ENCODE results near the gene RNF223. TPM values are rescaled to one million over a fixed set of nuclear protein-coding genes. Genes with fewer than 3 reads are reported as not detected.

RNF223 gene
- total RNA-seq, 1 donor: not detected

GRCh38 chr1:1049318-1050165 is 24.6 kb downstream of the RNF223 start:
- Histone ChIP-seq H3K27ac (ENCODE audit: low read depth, low read length) (no peak overlapping the region), H3K4me3 (ENCODE audit: insufficient read depth, low read length) (no peak overlapping the region), H3K4me2 (ENCODE audit: insufficient read depth, low read length) (no peak overlapping the region), H4K20me1 (ENCODE audit: insufficient read depth, low read length) (no peaks in the 10 kb centered on the region), H3K36me3 (ENCODE audit: insufficient read depth, low read length) (no peaks in the 10 kb centered on the region), H3K4me1 (ENCODE audit: insufficient read depth, low read length) (no peaks in the 10 kb centered on the region), H3K27me3 (ENCODE audit: insufficient read depth, low read length) (no peaks in the 10 kb centered on the region), H3K9me3 (ENCODE audit: low read depth, low read length) (no peaks in the 10 kb centered on the region), H3K79me2 (ENCODE audit: insufficient read depth, low read length) (no peaks in the 10 kb centered on the region), H2AFZ (ENCODE audit: low read length) (no peak overlapping the region)
- no peak for TF ChIP-seq CTCF (IDR thresholded peaks at IDR 0.05; ENCODE audit: extremely low read depth, low read depth, low read length)
- DNase-seq (ENCODE audit: insufficient read length, low spot score, missing footprints): no peak

- no peaks in the 10 kb centered on the region for H3K9me3 ChIP-seq (ENCODE audit: low read depth, low read length)
- no peaks in the 10 kb centered on the region for H3K4me1 ChIP-seq (ENCODE audit: insufficient read depth, low read length)
- no peak overlapping the region for H2AFZ ChIP-seq (ENCODE audit: low read length)
- H4K20me1 ChIP-seq (ENCODE audit: insufficient read depth, low read length): no peaks in the 10 kb centered on the region
- TF ChIP-seq CTCF (IDR thresholded peaks at IDR 0.05; ENCODE audit: extremely low read depth, low read depth, low read length): no peak
- H3K4me3 ChIP-seq (ENCODE audit: insufficient read depth, low read length): no peak overlapping the region
- H3K79me2 ChIP-seq (ENCODE audit: insufficient read depth, low read length): no peaks in the 10 kb centered on the region
- DNase-seq (ENCODE audit: insufficient read length, low spot score, missing footprints): no peak
- H3K4me2 ChIP-seq (ENCODE audit: insufficient read depth, low read length): no peak overlapping the region
- no peak overlapping the region for H3K27ac ChIP-seq (ENCODE audit: low read depth, low read length)
- no peaks in the 10 kb centered on the region for H3K27me3 ChIP-seq (ENCODE audit: insufficient read depth, low read length)
- no peaks in the 10 kb centered on the region for H3K36me3 ChIP-seq (ENCODE audit: insufficient read depth, low read length)
These were observed 25.3 kb downstream of the RNF223 start for GRCh38 chr1:1048765-1049164.

GRCh38 chr1:1047963-1048362 is 26.1 kb downstream of the RNF223 start:
- H3K9me3 ChIP-seq (ENCODE audit: low read depth, low read length): no peaks in the 10 kb centered on the region
- H3K27ac ChIP-seq (ENCODE audit: low read depth, low read length): no peak overlapping the region
- no peaks in the 10 kb centered on the region for H3K27me3 ChIP-seq (ENCODE audit: insufficient read depth, low read length)
- H3K4me3 ChIP-seq (ENCODE audit: insufficient read depth, low read length): no peak overlapping the region
- no peaks in the 10 kb centered on the region for H3K4me1 ChIP-seq (ENCODE audit: insufficient read depth, low read length)
- no peaks in the 10 kb centered on the region for H3K36me3 ChIP-seq (ENCODE audit: insufficient read depth, low read length)
- DNase-seq (ENCODE audit: insufficient read length, low spot score, missing footprints): no peak
- H3K79me2 ChIP-seq (ENCODE audit: insufficient read depth, low read length): no peaks in the 10 kb centered on the region
- H3K4me2 ChIP-seq (ENCODE audit: insufficient read depth, low read length): no peak overlapping the region
- no peak for TF ChIP-seq CTCF (IDR thresholded peaks at IDR 0.05; ENCODE audit: extremely low read depth, low read depth, low read length)
- H2AFZ ChIP-seq (ENCODE audit: low read length): no peak overlapping the region
- no peaks in the 10 kb centered on the region for H4K20me1 ChIP-seq (ENCODE audit: insufficient read depth, low read length)

GRCh38 chr1:1047407-1047806 is 26.7 kb downstream of the RNF223 start:
- no peak overlapping the region for H3K27ac ChIP-seq (ENCODE audit: low read depth, low read length)
- H3K4me1 ChIP-seq (ENCODE audit: insufficient read depth, low read length): no peaks in the 10 kb centered on the region
- no peaks in the 10 kb centered on the region for H3K79me2 ChIP-seq (ENCODE audit: insufficient read depth, low read length)
- H3K9me3 ChIP-seq (ENCODE audit: low read depth, low read length): no peaks in the 10 kb centered on the region
- H3K36me3 ChIP-seq (ENCODE audit: insufficient read depth, low read length): no peaks in the 10 kb centered on the region
- no peak for TF ChIP-seq CTCF (IDR thresholded peaks at IDR 0.05; ENCODE audit: extremely low read depth, low read depth, low read length)
- DNase-seq (ENCODE audit: insufficient read length, low spot score, missing footprints): no peak
- H4K20me1 ChIP-seq (ENCODE audit: insufficient read depth, low read length): no peaks in the 10 kb centered on the region
- no peak overlapping the region for H3K4me3 ChIP-seq (ENCODE audit: insufficient read depth, low read length)
- no peak overlapping the region for H3K4me2 ChIP-seq (ENCODE audit: insufficient read depth, low read length)
- no peaks in the 10 kb centered on the region for H3K27me3 ChIP-seq (ENCODE audit: insufficient read depth, low read length)
- no peak overlapping the region for H2AFZ ChIP-seq (ENCODE audit: low read length)
